K562 (cell line): ENCODE data around the gene TIGD7. TPM values are rescaled to one million over a fixed set of nuclear protein-coding genes. Genes with fewer than 3 reads are reported as not detected.

Source experiments
- CCNT2 ChIP-seq: IDR thresholded peaks from 2 replicates; pipeline ENCODE4 v1.6.1; 2011; ENCODE audit warnings: borderline replicate concordance, low read depth, mild to moderate bottlenecking, moderate library complexity, mixed read lengths, low read length; ENCODE audit not compliant: insufficient read length; ENCODE audit errors: extremely low read depth
- ETV1 ChIP-seq: fragments of 450-650 bp; conservative IDR thresholded peaks from 2 replicates; pipeline ENCODE4 v1.6.1; 2016; ENCODE audit warnings: missing genetic modification characterization, control low read depth, low read depth, missing compliant biosample characterization
- HDAC3 ChIP-seq: fragments of 450-650 bp; IDR thresholded peaks from 2 replicates; pipeline ENCODE4 v1.6.1; 2018; ENCODE audit warnings: borderline replicate concordance, mild to moderate bottlenecking, moderate library complexity; ENCODE audit not compliant: partially characterized antibody
- JUND ChIP-seq, 2 experiments: IDR thresholded peaks; 2 replicates in 1 of 2; 3 replicates in 1 of 2; pipeline ENCODE4 v1.6.1; 2011; ENCODE audit warnings: borderline replicate concordance in 2 of 2, low read depth in 2 of 2, low read length in 2 of 2, improper control_type of control experiment in 1 of 2, missing biosample characterization in 1 of 2, missing genetic modification characterization in 1 of 2, missing genetic modification reagents in 1 of 2
- MEF2D ChIP-seq: conservative IDR thresholded peaks from 2 replicates; pipeline ENCODE4 v1.6.1; 2016; ENCODE audit warnings: low read depth, missing genetic modification characterization, missing compliant biosample characterization
- NCOA1 ChIP-seq: fragments of 450-650 bp; IDR thresholded peaks from 2 replicates; pipeline ENCODE4 v1.6.1; 2016; ENCODE audit warnings: low read depth
- PML ChIP-seq: IDR thresholded peaks from 2 replicates; pipeline ENCODE4 v1.6.1; 2012; ENCODE audit warnings: low read length, inconsistent platforms
- RBM39 ChIP-seq: fragments of 200-400 bp; formaldehyde crosslinking; optimal IDR thresholded peaks from 2 replicates; pipeline ENCODE3; 2018; ENCODE audit warnings: low read depth, low read length
- TCF7 ChIP-seq: sonication (generic); IDR thresholded peaks from 2 replicates; pipeline ENCODE4 v1.6.1; 2016; ENCODE audit warnings: antibody characterized with exemption, borderline replicate concordance
- TEAD4 ChIP-seq, 2 experiments: sonication (generic) in 1 of 2; formaldehyde crosslinking in 1 of 2; IDR thresholded peaks; 2 replicates each; pipeline versions ENCODE4 v1.6.1 to v1.8.0; 2012 to 2022; ENCODE audit warnings: borderline replicate concordance in 1 of 2, inconsistent platforms in 1 of 2, low read length in 1 of 2, mild to moderate bottlenecking in 1 of 2, missing genetic modification reagents in 1 of 2
- TFAM ChIP-seq: fragments of 250-450 bp; sonication (Bioruptor Pico); conservative IDR thresholded peaks from 2 replicates; pipeline ENCODE4 v1.5.0; 2021; ENCODE audit warnings: mild to moderate bottlenecking, moderate library complexity
- polyA plus RNA-seq, 8 experiments: library from polyadenylated mRNA; depleted of rRNA in 4 of 8; stranded (reverse) in 5 of 8; unstranded in 3 of 8; fragments of >200 nt; fragmentation: Nextera tagmentation in 2 of 8; fragmentation: Illumina TruSeq in 1 of 8; extraction: Ambion mirVana in 2 of 8; extraction: Trizol in 1 of 8; gene quantifications; 2 replicates each; pipeline versions ENCODE4 v1.2.1 to v1.2.3, GENCODE V29; 2011 to 2014; ENCODE audit warnings: inconsistent platforms in 1 of 8, missing spikeins in 1 of 8
- total RNA-seq, 7 experiments: library from RNA; depleted of rRNA in 6 of 7; stranded (reverse); fragments of >200 nt in 6 of 7; fragmentation: Illumina TruSeq in 2 of 7; extraction: Trizol in 2 of 7; gene quantifications; 2 replicates each; pipeline versions ENCODE4 v1.2.1 to v1.2.3, GENCODE V29; 2011 to 2021; ENCODE audit warnings: low replicate concordance in 1 of 7
- TF ChIP-seq, protein P1 (sequence below): fragments of 450-650 bp; IDR thresholded peaks from 2 replicates; pipeline ENCODE4 v1.6.1; 2014; ENCODE audit warnings: low read depth, mild to moderate bottlenecking, moderate library complexity, borderline replicate concordance
- TF ChIP-seq, protein P2 (sequence below), 2 experiments: fragments of 450-650 bp in 1 of 2; sonication (generic) in 1 of 2; formaldehyde crosslinking in 1 of 2; IDR thresholded peaks in 1 of 2; conservative IDR thresholded peaks in 1 of 2; 2 replicates each; pipeline versions ENCODE4 v1.6.1 to v1.8.1; 2016 to 2023; ENCODE audit warnings: mild to moderate bottlenecking in 2 of 2, moderate library complexity in 2 of 2, inconsistent platforms in 1 of 2, missing genetic modification reagents in 1 of 2
- TF ChIP-seq, protein P3 (sequence below): fragments of 150-350 bp; conservative IDR thresholded peaks from 2 replicates; pipeline ENCODE4 v1.6.1; 2014; ENCODE audit warnings: low read length
- TF ChIP-seq, protein P4 (sequence below): fragments of 250-450 bp; sonication (Bioruptor Pico); IDR thresholded peaks from 2 replicates; pipeline ENCODE4 v1.8.0; 2021; ENCODE audit warnings: moderate library complexity, mild to moderate bottlenecking, inconsistent platforms

TIGD7 gene
- total and polyA plus RNA-seq, 9 of the 15 experiments (the other 6 are each of a cell fraction or from before 2014, with no cell fraction given), result 0.84 to 10.7 (median 6.7) TPM

DNA sequence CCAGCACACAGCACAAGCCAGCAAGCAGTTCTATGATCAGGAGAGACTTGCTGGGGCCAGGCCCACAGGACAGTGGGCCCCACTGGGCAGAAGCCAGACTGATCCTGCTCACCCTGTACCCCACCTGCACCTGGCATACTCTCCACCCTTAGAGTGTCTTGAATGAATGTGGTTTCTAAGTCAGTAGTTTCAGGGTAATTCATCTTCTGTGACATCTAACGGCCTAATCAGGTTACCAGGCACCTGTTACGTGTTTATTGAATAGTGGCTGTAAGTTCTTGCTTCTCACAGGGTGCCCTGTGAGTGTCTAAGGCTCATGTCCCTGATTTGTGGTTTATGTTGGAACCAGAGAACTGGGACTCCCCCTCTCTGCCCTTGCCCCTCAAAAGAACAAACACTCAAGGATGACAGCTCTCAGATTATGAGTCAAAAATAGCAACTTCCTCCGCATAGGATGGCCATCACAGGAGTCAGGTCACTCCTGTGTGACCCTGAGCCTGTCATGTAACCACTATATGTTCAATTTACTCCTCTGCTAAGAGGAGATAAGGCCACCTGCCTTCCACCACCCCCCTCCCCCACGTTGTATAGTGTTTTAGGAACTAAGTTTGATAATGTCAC lies 43.4 kb upstream of the TIGD7 start (continued):
- TF ChIP-seq CCNT2 (no peak), TEAD4 (IDR thresholded peaks at IDR 0.05; ENCODE audit: low read length) (peak; percentile 96), TEAD4 (CRISPR knock-in tag; IDR thresholded peaks at IDR 0.05; ENCODE audit: borderline replicate concordance) (no peak), TCF7 (peak; percentile 78; the same call in 1 of the 2 replicates), MEF2D (peak; percentile 99), NCOA1 (peak; percentile 82), JUND (IDR thresholded peaks at IDR 0.05; ENCODE audit: borderline replicate concordance, low read depth, low read length) (peak; percentile 76; the same call in 1 of the 2 replicates), JUND (tag; IDR thresholded peaks at IDR 0.05; ENCODE audit: borderline replicate concordance, low read depth, low read length) (peak; percentile 45; the same call in 1 of the 3 replicates), ETV1 (tag) (peak; percentile 73), PML (peak; percentile 90), TFAM (CRISPR knock-in tag) (no peak), HDAC3 (peak; percentile 96), RBM39 (no peak)
- TF ChIP-seq, protein P1, sequence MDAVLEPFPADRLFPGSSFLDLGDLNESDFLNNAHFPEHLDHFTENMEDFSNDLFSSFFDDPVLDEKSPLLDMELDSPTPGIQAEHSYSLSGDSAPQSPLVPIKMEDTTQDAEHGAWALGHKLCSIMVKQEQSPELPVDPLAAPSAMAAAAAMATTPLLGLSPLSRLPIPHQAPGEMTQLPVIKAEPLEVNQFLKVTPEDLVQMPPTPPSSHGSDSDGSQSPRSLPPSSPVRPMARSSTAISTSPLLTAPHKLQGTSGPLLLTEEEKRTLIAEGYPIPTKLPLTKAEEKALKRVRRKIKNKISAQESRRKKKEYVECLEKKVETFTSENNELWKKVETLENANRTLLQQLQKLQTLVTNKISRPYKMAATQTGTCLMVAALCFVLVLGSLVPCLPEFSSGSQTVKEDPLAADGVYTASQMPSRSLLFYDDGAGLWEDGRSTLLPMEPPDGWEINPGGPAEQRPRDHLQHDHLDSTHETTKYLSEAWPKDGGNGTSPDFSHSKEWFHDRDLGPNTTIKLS, result peak; percentile 48
- TF ChIP-seq, protein P2, sequence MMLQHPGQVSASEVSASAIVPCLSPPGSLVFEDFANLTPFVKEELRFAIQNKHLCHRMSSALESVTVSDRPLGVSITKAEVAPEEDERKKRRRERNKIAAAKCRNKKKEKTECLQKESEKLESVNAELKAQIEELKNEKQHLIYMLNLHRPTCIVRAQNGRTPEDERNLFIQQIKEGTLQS (IDR thresholded peaks at IDR 0.05), result peak; percentile 71
- TF ChIP-seq, protein P2 (CRISPR knock-in tag; conservative IDR thresholded peaks at IDR 0.05), result no peak
- TF ChIP-seq, protein P3, sequence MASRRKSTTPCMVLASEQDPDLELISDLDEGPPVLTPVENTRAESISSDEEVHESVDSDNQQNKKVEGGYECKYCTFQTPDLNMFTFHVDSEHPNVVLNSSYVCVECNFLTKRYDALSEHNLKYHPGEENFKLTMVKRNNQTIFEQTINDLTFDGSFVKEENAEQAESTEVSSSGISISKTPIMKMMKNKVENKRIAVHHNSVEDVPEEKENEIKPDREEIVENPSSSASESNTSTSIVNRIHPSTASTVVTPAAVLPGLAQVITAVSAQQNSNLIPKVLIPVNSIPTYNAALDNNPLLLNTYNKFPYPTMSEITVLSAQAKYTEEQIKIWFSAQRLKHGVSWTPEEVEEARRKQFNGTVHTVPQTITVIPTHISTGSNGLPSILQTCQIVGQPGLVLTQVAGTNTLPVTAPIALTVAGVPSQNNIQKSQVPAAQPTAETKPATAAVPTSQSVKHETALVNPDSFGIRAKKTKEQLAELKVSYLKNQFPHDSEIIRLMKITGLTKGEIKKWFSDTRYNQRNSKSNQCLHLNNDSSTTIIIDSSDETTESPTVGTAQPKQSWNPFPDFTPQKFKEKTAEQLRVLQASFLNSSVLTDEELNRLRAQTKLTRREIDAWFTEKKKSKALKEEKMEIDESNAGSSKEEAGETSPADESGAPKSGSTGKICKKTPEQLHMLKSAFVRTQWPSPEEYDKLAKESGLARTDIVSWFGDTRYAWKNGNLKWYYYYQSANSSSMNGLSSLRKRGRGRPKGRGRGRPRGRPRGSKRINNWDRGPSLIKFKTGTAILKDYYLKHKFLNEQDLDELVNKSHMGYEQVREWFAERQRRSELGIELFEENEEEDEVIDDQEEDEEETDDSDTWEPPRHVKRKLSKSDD, result no peak
- TF ChIP-seq, protein P4, sequence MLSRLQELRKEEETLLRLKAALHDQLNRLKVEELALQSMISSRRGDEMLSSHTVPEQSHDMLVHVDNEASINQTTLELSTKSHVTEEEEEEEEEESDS (CRISPR knock-in tag), result no peak
